Calu3 (cell line): ENCODE results near the gene ARHGAP42. TPM values are rescaled to one million over a fixed set of nuclear protein-coding genes. Genes with fewer than 3 reads are reported as not detected.

ENCODE experiments used
- BruUV-seq: library from RNA; stranded (reverse); fragments of 400-500 nt; replicated peaks from 2 replicates; lab custom pipeline; 2021; lab: Mats Ljungman, UMichigan
- CTCF ChIA-PET: fragments of 300-600 bp; sonication (Branson Sonifier 250); formaldehyde crosslinking; loops from one replicate; lab custom pipeline; 2022; ENCODE audit warnings: antibody characterized with exemption; lab: Charles Lee
- DNase-seq: peaks from one replicate; pipeline ENCODE4 v3.0.0; 2022
- H3K27ac Mint-ChIP-seq: one replicate; pipeline ENCODE4 v1.8.0; 2022; ENCODE audit warnings: mixed read lengths; ENCODE audit not compliant: unreplicated experiment
- H3K27me3 Mint-ChIP-seq: one replicate; pipeline ENCODE4 v1.8.0; 2022; ENCODE audit warnings: mixed read lengths; ENCODE audit not compliant: unreplicated experiment
- H3K36me3 Mint-ChIP-seq: one replicate; pipeline ENCODE4 v1.8.0; 2022; ENCODE audit warnings: mild to moderate bottlenecking, moderate library complexity, mixed read lengths; ENCODE audit not compliant: insufficient read depth, unreplicated experiment
- H3K4me1 Mint-ChIP-seq: one replicate; pipeline ENCODE4 v1.8.0; 2022; ENCODE audit warnings: mild to moderate bottlenecking, low read depth, mixed read lengths; ENCODE audit not compliant: unreplicated experiment
- H3K4me3 Mint-ChIP-seq: one replicate; pipeline ENCODE4 v1.8.0; 2022; ENCODE audit warnings: mild to moderate bottlenecking, low read depth, moderate library complexity, mixed read lengths; ENCODE audit not compliant: unreplicated experiment
- H3K9me3 Mint-ChIP-seq: one replicate; pipeline ENCODE4 v1.8.0; 2022; ENCODE audit warnings: low read depth, mixed read lengths; ENCODE audit not compliant: unreplicated experiment
- CTCF ChIP-seq: fragments of 200-600 bp; IDR thresholded peaks from one replicate; pipeline ENCODE4 v1.8.0; 2022; ENCODE audit warnings: antibody characterized with exemption; ENCODE audit not compliant: unreplicated experiment
- intact Hi-C: fragments of 100-400 bp; cut with micrococcal nuclease; formaldehyde crosslinking; loops from one replicate; pipeline ENCODE4 v1.10.0; 2022; ENCODE audit not compliant: unreplicated experiment
- total RNA-seq: library from RNA; stranded (reverse); gene quantifications from 2 replicates; pipeline ENCODE4 v1.2.3, GENCODE V29; 2022

ARHGAP42 gene
- total RNA-seq, 1 experiment from 2014 or later: 10.3 TPM

GRCh38 chr11:101031713-101032112, 344.6 kb downstream of the ARHGAP42 start:
- Mint-ChIP-seq H3K4me1 (no peaks in the 10 kb centered on the region), H3K27ac (no peak overlapping the region), H3K36me3 (no peaks in the 10 kb centered on the region), H3K9me3 (no peaks in the 10 kb centered on the region), H3K4me3 (no peak overlapping the region), H3K27me3 (no peaks in the 10 kb centered on the region)
- CTCF ChIA-PET: no interaction called here
- no TSS peak for BruUV-seq
- DNase-seq: no peak
- no peak for TF ChIP-seq CTCF
- intact Hi-C loops: no loop called here

GRCh38 chr11:101032991-101033390, 345.9 kb downstream of the ARHGAP42 start:
- no peak overlapping the region for H3K27ac Mint-ChIP-seq
- no peaks in the 10 kb centered on the region for H3K36me3 Mint-ChIP-seq
- no peak for DNase-seq
- TF ChIP-seq CTCF: no peak
- BruUV-seq: no TSS peak
- intact Hi-C loops: no loop called here
- H3K4me1 Mint-ChIP-seq: no peaks in the 10 kb centered on the region
- CTCF ChIA-PET: no interaction called here
- no peaks in the 10 kb centered on the region for H3K27me3 Mint-ChIP-seq
- no peak overlapping the region for H3K4me3 Mint-ChIP-seq
- no peaks in the 10 kb centered on the region for H3K9me3 Mint-ChIP-seq

- H3K36me3 Mint-ChIP-seq: no peaks in the 10 kb centered on the region
- intact Hi-C loops: no loop called here
- CTCF ChIA-PET: no interaction called here
- H3K9me3 Mint-ChIP-seq: no peaks in the 10 kb centered on the region
- DNase-seq: no peak
- no peak overlapping the region for H3K27ac Mint-ChIP-seq
- no peak overlapping the region for H3K4me3 Mint-ChIP-seq
- no peaks in the 10 kb centered on the region for H3K27me3 Mint-ChIP-seq
- no peak for TF ChIP-seq CTCF
- BruUV-seq: no TSS peak
- no peaks in the 10 kb centered on the region for H3K4me1 Mint-ChIP-seq
Observed at GRCh38 chr11:101034076-101034475, 347.0 kb downstream of the ARHGAP42 start.

- intact Hi-C loops: no loop called here
- no TSS peak for BruUV-seq
- TF ChIP-seq CTCF: no peak
- Mint-ChIP-seq H3K27ac (no peak overlapping the region), H3K27me3 (no peaks in the 10 kb centered on the region), H3K4me3 (no peak overlapping the region), H3K4me1 (no peaks in the 10 kb centered on the region), H3K9me3 (no peaks in the 10 kb centered on the region), H3K36me3 (no peaks in the 10 kb centered on the region)
- no peak for DNase-seq
- CTCF ChIA-PET: no interaction called here
Observed at GRCh38 chr11:101035872-101036271, 348.8 kb downstream of the ARHGAP42 start.
